Activated T-cell treated with anti-CD3 and anti-CD28 coated beads for 48 hours (primary cell): ENCODE data around the gene TDRD5.
A peak's percentile ranks its signal among the peaks of the same experiment; 100 is the strongest.

Experiments used
- DNase-seq: peaks from one replicate; pipeline ENCODE4 v3.0.0-alpha.2; 2020; ENCODE audit warnings: low read depth

The TDRD5 gene, protein sequence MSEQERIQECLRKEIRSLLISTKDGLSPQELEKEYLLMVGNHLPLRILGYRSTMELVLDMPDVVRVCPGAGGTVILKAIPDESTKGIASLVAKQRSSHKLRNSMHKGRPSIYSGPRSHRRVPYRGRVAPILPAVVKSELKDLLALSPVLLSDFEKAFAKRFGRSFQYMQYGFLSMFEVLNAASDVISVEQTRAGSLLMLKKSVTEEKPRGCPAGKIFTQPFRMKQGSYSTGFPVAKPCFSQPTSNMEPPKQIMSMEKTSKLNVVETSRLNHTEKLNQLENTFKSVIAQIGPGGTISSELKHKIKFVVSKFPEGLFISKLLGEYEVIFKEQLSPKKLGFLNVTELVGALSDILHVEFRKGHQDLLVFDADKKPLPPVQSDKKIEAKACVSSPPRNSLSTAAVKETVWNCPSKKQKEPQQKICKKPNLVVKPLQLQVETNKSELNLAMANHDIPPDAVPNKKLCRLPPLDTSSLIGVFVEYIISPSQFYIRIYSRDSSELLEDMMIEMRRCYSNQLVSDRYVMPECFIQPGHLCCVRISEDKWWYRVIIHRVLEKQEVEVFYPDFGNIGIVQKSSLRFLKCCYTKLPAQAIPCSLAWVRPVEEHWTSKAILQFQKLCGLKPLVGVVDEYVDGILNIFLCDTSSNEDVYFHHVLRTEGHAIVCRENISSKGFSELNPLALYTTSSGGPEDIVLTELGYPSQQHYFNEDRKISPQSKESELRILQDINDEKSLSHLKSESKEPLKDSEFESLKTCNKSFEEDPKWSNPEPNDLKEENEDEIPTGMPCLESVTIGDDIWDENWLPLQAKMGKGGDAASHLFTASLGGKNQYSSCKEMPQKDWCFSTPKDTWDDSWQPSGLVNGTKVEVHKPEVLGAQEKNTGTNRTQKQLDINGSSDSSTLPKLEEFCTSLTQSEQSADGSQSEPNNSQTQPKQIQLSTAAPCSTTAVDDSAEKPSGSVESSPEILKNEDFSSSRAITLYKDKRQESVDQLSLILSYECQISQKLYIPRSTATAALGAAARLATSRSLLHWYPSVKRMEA

DNA sequence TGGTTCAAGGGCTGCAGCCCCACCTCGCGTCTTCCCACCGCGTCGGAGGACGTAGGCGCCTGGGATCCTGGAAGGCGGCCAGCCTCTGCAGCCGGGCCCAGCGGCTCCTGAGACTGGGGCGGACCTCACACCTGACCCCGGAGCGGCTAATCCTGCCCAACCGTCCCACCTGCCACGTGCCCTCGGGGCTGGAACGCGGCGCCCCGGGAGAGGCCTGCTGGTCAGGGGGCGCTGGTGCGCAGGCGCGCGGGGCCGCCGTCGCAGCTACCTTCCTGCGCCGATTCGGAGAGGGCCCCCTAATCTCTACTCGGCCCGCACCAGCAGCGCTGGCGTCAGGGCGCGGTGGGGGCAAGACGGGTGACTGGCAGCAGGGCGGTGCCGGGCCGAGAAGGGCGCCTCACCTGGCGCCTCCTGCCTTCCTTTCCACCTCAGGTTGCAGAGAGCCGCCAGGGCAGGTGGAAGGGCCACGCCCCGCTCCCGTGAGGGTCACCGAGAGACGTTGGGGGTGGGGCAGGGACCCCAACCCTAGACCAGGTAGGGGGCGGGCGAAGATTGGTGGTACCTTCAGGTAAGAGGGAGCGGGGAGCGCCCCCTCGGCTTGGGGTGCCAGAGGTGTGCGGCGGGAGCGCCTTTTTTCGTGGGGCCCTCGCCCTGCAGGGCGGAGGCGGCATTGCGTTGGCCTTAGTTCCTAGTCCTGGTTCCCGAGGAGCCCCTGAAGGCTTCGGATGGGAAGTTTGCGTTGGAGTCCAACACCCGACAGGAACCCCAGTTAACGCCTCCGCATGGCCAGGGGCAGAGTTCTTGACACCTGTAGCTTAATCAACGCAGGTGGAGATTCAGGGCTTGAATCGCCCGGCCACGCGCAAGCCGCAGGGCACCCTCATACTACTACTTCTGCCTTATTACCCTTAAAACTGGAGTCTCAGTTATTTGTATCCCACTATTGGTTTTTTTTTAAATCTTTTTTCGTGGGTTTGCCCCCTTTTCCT is at the start of gene TDRD5:
Gene TDRD5 (plus strand): TSS at position 241 of the 989 bp plus-strand sequence. CDS start 784 bp downstream, outside the sequence.
- no peak for DNase-seq

DNA sequence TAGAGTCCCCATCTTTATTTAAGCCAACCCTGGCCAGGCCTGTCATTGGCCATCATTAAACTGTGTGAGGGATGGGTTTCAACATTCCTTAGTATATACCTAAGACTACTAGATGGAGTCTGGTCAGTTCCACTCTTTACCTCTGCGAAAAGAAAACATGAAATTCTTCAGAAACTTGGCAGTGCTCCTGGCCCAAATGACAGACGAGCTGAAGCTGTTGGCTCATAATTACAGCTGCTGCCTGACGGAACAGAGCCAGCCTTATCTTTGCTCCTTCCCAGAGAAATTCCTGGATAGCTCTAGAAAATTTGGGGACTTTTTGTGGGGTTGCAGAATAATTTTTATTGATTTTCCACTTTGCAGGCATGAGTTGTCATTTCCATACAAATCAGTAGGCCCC is 46.3 kb upstream of the TDRD5 start:
- no peak for DNase-seq

DNA sequence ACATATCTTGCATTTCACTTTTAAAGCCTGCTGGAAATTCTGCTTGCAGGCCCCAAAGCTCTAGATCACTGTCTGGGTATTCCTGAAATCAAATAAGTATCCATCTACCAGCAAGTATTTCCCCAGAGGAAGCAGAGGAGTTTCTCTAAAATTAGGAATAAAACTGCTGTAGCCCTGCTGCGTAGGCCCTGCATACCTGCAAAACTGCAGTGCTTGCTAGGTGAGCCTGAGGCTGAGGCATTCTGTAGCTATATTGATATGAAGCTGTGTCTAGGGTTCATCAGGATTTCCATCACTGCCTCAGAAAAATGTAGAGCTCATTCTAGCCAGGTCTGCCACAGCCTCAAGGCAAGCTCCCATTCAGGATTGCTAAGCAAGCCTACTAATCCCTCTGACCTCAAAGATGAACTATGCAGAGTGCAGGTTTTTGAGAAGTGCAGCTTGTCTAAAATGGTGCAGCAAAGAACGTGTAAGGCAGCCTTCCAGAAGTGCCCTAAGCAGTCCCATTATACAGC is 44.6 kb upstream of the TDRD5 start:
- DNase-seq, result no peak

DNA sequence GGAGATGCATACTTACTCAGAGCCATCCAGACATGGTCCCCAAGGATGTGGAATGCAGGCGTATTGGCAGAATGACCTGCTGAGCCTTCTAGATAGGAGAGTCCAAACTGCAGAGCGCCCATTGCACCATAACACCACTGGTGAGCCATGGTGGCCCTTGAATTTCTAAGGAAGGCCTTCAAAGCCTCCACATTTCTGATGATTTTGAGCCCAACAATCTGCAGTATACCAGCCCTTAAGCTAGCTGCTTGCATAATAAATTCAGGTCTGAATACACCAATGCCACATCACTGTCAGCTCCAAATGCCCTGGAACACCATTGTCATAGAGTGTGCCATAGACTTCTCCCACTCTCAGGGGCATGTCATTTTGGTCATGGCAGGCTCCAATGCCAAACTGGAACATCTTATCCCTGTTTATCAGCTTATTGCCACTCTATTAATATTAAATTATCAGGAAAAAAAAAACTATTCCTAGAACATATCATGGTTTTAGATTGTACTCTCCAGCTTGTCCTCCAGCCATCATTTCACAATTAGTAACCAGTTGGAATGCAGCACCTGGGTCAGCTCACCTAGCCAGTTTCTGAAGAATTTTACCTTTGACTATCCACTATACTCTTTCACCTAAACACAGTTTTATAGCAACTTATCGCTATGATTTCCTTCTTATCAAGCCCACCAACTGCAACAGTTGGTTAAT is 42.8 kb upstream of the TDRD5 start:
- DNase-seq, result no peak

DNA sequence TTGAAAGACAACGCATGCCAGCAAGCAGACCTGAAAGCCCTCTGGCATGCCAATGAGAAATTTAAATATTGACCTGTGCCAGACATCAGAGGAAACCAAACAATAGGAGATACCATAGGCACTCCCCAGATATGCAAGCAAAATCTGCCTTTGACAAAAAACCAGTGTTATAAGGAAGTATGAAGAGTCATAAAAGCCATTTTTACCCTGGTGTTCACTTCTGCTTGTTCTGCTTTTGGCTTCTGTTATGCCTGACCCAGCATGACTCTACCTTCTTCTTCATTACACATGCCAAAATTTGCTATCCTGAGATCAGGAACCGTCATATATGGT is 42.3 kb upstream of the TDRD5 start:
- no peak for DNase-seq

DNA sequence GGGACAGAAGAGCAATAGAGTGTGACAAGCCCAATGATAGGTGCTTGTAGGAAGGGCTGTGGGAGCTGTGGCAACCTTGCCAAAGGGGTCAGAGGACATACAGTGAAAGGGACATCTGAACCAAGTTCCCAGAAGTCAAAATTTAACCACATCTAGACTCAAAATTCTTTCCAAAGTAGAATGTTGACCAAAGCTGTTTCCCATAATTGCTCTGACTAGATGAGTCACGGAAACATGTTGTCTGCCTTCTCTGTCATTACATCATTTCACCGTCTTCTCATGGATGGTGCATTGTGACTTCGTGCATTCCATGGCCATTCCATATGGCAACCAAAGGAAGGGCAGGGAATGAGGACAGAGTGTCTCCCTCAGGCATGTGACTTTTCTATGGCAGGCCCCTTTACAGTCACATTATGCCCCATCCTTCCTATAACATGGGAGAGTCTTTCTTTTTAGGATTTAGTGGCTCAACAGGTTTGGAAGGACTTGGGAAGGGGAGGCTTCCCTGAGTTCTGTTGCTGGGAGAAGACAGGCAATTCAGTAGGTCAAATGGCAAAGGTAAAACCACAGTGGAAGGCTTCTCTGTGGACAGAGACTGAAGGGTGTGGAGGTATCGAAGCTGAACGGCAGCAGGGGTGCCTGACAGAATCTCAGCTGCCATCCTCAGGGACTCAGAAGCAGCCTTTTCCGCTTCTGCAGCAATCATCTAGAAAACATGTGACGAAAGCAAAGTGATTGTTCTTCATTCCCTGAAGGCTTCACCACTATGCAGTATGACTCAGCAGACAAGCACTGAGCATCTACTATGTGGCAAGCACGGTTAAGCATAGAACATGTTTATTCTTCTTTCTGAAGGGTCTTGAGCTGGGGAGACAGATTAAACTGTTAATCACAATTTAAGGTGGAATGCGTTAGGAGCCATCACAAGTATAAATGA is 40.6 kb upstream of the TDRD5 start:
- DNase-seq, result no peak

DNA sequence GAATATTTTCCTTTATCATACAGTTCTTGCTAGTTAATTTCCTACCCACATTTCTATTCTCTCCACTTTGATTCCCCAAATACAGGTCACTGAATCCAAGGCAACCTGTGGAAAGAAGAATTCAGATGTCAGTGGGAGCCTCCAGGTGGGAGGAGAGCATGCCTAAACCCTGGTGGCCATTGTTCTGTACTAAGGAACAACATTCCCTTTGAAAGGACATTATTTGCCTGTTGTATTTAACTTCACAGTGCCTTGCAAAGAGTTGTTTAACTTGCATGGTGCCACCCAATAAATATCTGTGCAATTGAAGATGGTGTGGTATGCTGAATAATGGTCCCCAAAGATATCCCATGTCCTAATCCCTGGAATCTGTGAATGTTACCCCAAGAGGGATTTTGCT is 37.2 kb upstream of the TDRD5 start:
- no peak for DNase-seq

DNA sequence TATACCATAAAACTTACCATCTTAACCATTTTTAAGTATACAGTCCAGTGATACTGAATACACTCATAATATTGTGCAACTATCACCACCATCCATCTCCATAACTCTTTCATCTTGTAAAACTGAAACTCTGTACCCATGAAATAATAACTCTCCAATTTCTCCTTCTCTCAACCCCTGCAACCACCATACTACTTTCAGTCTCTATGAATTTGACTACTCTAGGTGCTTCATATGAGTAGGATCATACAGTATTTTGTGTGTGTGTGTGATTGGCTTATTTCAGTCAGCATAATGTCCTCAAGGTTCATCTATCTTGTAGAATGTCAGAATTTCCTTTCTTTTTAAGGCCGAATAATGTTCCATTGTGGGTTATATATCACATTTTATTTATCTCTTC is 33.6 kb upstream of the TDRD5 start:
- DNase-seq, result no peak

DNA sequence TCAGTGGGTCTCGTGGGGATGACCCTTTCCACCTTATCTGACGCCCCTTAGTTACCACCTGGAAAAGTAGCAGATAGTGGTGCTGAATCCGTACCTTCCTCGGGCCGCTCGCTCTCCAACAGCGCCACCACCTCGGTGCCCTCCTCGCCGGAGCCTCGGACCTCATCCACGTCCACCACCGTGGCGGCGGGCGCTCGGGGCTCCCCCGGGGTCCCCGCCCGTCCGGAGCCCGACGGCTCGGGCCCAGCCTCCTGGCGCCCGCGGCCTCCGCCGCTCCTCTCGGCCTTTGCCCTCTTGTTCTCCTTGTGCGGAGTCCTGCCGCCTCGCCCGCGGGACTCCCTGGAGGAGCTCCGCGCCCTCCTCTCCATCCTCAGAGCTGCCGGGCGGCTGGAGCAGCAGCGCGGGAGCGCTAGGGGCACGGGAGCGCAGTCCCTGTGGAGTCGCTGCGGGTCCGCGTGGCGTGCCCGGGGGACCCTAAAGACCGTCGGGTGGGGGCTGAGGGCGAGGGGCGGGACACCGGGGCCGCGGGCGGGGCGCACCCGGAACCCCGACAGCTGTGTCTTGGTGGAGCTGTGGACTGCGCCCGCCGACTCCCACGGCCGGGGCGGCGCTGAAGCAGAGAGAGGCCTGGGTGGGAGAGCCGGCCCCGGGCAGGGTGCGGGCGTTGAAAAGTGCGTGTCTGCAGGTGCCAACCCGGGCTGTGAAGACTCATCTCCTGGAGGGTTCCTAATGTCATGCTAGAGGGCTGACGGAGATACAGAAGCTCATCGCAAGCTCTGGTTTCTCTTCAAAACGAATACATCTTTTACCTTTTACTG is 15.9 kb upstream of the TDRD5 start, which contains the start of gene NPHS2:
Gene NPHS2 (minus strand): TSS at position 452 of the 818 bp plus-strand sequence. CDS start 84 bp downstream, at position 368.
- DNase-seq, result no peak

DNA sequence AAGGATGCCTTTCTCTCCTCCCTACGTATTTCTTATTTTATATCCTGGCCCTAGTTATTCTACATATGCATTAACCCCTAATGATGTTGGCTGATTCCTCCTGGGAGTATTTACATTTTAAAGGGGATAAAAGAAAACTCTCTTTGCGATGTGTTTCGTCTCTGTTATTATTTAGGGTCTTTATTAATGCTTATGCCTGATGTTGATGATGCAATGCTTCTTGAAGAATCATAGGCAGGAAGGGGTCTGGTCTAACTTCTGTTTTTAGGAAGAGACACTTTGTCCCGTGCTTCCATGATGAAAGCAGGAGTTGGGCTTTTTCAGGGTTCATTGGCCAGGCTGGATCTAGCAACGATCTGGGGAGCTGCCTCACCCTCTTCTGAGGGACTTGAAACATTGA is 15.1 kb upstream of the TDRD5 start:
- no peak for DNase-seq

DNA sequence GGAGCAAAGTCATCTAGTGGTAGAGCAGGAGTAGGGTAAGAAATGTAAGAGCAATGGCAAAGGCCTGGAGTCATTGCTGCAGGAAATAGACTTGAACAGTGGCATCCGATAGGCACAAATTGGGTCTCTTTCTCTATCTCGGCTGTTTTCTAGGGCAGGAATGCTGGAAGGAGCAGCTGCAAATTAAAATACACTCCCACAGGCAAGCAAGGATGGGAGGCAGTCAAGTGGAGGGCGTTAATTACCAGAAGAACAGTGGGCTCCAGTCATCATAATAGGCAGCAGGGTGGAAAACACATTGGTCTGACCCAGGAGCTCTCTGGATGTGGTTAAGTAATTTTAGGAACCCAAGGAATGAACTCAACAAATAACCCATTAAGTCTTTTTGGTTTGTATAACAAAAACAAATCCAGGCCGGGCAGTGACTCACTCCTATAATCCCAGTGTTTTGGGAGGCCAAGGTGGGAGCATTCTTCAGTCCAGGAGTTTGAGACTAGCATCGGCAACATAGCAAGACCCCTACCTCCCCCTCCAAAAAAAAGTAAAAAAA is 7.8 kb upstream of the TDRD5 start:
- DNase-seq, result no peak

DNA sequence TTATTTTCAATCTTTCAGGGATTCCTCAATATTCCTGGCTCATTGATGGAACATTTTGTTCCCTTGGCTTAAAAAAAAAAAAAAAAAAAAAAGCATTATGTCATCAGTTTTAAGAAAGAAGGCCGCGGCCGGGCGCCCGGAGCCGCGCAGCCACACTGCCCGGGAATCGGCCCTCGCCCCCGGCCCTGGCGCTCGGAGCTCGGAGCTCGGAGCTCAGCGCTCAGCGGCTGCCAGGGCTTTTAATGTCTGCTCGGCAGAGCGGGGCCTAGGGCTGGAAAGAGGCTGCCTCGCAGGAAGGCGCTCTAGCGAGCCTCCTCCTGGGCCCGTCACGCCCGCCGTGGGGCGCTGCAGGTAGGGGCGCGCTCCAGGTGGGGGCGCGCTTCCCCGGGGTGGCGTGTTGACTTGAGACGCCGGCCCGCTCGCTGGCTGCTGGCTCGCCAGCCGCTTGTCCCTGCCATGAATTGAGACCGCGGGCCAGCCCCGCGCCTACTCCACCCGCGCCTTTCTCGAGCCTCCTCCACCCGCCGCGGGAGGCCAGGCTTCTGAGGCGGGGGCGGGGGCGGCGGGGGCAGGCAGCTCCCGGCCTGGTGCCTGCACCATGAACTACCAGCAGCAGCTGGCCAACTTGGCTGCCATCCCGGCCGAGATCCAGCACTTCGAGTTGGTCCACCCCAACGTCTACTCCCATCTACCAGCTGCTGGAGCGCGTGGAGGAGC is 5.4 kb upstream of the TDRD5 start:
- peak; percentile 12 for DNase-seq

DNA sequence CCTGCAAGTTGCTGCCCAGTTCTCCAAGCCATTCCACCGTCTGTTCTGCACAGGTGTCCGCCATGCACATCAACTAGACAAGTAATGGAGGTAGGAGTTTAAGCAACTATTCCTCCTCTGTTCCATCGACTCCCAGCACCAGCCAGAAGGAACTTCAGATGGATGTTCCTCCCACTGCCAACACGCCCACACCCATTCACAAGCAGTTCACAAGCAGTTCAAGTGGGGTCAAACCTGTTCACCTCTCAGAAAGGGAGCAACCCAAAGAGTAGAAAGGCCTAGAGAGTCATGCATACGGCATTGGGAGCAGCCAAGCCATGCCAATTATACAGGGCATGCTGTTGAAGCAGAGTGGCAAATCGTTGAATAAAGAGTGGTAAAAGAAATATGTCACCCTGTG is 4.3 kb upstream of the TDRD5 start:
- no peak for DNase-seq

DNA sequence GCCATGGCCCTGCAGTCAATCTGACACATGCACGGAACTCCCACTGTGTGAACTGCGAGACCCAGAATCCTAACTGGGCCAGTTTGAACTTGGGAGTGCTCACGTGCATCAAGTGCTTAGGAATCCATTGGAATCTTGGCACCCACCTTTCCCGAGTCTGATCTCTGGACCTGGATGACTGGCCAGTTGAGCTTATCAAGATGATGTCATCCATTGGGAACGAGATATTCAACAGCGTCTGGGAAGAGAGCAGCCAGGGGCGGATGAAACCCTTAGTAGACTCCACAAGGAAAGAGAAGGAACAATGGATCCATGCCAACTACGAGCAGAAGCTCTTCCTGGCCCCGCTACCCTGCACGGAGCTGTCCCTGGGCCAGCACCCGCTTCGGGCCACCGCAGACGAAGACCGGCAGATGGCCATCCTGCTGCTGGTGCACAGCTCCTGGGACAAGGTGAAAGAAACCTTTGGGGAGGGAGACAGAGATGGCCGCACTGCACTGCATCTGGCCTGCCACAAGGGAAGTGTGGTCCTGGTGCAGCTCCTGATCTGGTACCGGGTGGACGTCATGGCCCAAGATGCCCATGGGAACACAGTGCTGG is 3.1 kb upstream of the TDRD5 start:
- no peak for DNase-seq

DNA sequence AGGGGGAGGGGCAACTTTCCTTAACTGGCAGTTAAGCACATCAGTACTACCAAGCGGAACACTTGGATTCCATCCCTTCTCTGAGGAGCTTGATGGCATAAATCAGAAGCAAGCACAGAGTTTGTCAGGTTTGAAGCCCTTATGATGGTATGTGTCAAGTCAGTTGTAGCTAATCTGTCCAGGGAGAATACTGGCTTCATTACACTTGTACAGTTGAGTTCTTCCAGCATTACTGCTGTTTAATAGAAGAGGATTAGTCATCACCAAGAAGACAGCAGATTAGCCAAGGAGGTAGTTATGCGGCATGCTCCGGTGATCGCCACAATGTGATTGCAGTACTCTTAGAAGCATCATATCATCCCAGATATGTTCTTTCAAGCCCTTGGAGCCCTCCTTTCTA is 2.1 kb upstream of the TDRD5 start:
- no peak for DNase-seq

DNA sequence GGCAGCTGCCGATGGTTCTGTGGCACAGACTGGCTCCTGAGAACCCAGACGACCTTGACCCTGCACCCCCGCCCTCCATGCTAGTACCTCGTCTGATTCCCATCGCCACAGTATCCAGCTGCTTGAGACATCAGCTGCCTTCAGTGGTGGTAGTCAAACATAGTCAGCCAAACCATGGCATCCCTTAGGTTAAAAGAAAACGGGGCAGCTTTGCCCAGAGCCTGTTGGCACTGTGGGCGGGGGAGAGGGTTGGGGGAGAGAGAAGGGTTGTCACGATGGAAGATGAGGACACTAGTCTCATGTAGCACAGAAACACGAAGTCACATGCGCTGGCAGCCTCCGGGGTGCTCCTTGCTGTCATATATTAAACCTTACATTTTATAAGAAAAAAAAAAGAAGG is 961 bp upstream of the TDRD5 start:
- no peak for DNase-seq

DNA sequence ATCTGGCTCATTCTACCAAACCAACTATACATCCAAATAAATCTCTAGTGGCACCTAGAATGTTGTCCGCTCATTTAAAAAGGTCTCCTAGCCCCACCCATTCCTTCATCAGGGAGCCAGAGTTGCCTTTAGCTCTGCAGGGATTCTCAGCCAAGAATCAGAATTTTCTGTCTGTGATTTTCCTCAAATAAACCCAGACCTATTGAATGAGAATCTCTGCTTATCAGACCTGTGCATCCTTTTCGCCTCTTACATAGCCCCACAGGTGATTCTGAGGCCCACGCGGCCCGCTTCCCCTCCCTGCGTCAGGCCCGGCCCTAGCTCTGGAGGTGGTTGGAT is 410 bp upstream of the TDRD5 start:
- DNase-seq, result no peak

DNA sequence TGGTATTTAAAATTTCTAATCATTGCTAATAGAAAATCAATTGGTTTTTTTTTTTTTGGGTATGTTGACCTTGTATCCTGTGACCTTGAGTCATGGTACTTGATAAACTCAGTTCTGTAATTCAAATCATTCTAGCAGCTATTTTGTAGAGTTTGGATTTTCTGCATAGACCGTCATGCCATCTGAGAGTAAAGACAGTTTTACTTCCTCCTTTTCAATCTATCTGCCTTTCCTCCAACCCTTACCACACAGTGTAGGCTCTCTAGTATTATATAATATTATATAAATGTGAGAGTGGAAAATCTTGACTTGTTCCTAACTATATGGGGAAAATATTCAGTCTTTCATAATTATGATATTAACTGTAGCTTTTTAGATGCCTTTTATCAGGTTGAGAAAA is 7.0 kb downstream of the TDRD5 start:
- DNase-seq, result no peak
